ENCODE measurements around the gene SLC29A1.

DNA sequence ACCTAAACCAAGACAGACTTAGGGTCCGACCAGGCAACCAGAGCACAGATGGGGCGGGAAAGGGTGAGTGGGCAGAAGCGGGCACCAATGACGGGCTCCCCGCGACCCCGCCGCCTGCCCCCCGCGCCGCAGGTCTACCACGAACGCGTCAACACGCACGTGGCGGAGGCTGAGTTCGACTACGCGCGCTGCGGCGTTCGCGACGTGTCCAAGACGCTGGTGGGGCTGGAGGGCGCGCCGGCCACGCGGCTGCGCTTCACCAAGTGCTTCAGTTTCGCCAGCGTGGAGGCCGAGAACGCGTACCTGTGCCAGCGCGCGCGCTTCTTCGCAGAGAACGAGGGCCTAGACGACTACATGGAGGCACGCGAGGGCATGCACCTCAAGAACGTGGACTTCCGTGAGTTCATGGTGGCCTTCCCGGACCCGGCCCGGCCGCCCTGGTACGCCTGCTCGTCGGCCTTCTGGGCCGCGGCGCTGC is 51.9 kb downstream of the SLC29A1 start:
- TF ChIP-seq POLR2A (IDR thresholded peaks at IDR 0.05), result no peak
- TF ChIP-seq, protein P1, sequence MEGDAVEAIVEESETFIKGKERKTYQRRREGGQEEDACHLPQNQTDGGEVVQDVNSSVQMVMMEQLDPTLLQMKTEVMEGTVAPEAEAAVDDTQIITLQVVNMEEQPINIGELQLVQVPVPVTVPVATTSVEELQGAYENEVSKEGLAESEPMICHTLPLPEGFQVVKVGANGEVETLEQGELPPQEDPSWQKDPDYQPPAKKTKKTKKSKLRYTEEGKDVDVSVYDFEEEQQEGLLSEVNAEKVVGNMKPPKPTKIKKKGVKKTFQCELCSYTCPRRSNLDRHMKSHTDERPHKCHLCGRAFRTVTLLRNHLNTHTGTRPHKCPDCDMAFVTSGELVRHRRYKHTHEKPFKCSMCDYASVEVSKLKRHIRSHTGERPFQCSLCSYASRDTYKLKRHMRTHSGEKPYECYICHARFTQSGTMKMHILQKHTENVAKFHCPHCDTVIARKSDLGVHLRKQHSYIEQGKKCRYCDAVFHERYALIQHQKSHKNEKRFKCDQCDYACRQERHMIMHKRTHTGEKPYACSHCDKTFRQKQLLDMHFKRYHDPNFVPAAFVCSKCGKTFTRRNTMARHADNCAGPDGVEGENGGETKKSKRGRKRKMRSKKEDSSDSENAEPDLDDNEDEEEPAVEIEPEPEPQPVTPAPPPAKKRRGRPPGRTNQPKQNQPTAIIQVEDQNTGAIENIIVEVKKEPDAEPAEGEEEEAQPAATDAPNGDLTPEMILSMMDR (IDR thresholded peaks at IDR 0.05), result no peak
